SU-DHL-6 (cell line): ENCODE measurements around the gene NRGN.

Experiments
- H2AFZ ChIP-seq: fragments of 200-600 bp; sonication (generic); 2 replicates; pipeline ENCODE4 v1.6.1; 2014; ENCODE audit warnings: low read depth, mild to moderate bottlenecking, moderate library complexity, mixed read lengths, antibody characterized with exemption, low read length; ENCODE audit not compliant: severe bottlenecking
- H3F3A ChIP-seq: fragments of 200-600 bp; shearing (Covaris generic); 2 replicates; pipeline ENCODE4 v1.6.0; 2016; ENCODE audit warnings: antibody characterized with exemption, mild to moderate bottlenecking; ENCODE audit not compliant: insufficient read depth
- H3K27ac ChIP-seq: fragments of 200-600 bp; sonication (generic); 2 replicates; pipeline ENCODE4 v1.5.1; 2016; ENCODE audit warnings: low read depth, mild to moderate bottlenecking, low read length, moderate library complexity, mixed read lengths
- H3K27me3 ChIP-seq: fragments of 200-600 bp; sonication (generic), shearing (Covaris generic); 2 replicates; pipeline ENCODE4 v1.6.0; 2014; ENCODE audit warnings: mild to moderate bottlenecking, low read length
- H3K36me3 ChIP-seq: fragments of 200-600 bp; sonication (generic); 2 replicates; pipeline ENCODE4 v1.6.1; 2014; ENCODE audit warnings: mild to moderate bottlenecking, low read length, mixed read lengths
- H3K4me2 ChIP-seq: fragments of 300-600, 200-600 bp; shearing (Covaris generic), sonication (generic); 2 replicates; pipeline ENCODE4 v1.6.0; 2014; ENCODE audit warnings: low read length, low read depth, mild to moderate bottlenecking; ENCODE audit not compliant: poor library complexity, severe bottlenecking
- H3K4me3 ChIP-seq: fragments of 200-600 bp; sonication (generic); 2 replicates; pipeline ENCODE4 v1.5.1; 2014; ENCODE audit warnings: antibody characterized with exemption, low read length, mild to moderate bottlenecking, mixed read lengths; ENCODE audit not compliant: insufficient read depth, poor library complexity, severe bottlenecking
- H3K79me2 ChIP-seq: fragments of 200-600 bp; sonication (generic); 2 replicates; pipeline ENCODE4 v1.6.1; 2014; ENCODE audit warnings: mild to moderate bottlenecking, low read length, moderate library complexity; ENCODE audit not compliant: insufficient read depth
- H3K9ac ChIP-seq: fragments of 200-600 bp; sonication (generic); 2 replicates; pipeline ENCODE4 v1.7.0; 2014; ENCODE audit warnings: mild to moderate bottlenecking, low read length
- H3K9me2 ChIP-seq: fragments of 200-600 bp; sonication (generic); replicated peaks from 2 replicates; pipeline ENCODE4 v1.6.1; 2014; ENCODE audit warnings: low read length; ENCODE audit not compliant: insufficient read depth
- H3K9me3 ChIP-seq: fragments of 200-600 bp; sonication (generic); 2 replicates; pipeline ENCODE4 v1.6.1; 2014; ENCODE audit warnings: low read length, mixed read lengths; ENCODE audit not compliant: insufficient read depth
- H4K20me1 ChIP-seq: fragments of 200-600 bp; sonication (generic); 2 replicates; pipeline ENCODE4 v1.6.1; 2014; ENCODE audit warnings: low read depth, mild to moderate bottlenecking, antibody characterized with exemption, low read length, moderate library complexity, mixed read lengths
- EZH2phosphoT487 ChIP-seq: fragments of 200-600 bp; sonication (generic), shearing (Covaris generic); conservative IDR thresholded peaks from 2 replicates; pipeline ENCODE4 v1.6.1; 2018; ENCODE audit warnings: mild to moderate bottlenecking, antibody characterized with exemption, low read length, moderate library complexity, mixed read lengths
- TF ChIP-seq, protein P1 (sequence below): fragments of 200-600 bp; sonication (generic); IDR thresholded peaks from one replicate; pipeline ENCODE4 v1.5.1; 2017; ENCODE audit warnings: antibody characterized with exemption, mild to moderate bottlenecking, low read length, moderate library complexity; ENCODE audit not compliant: insufficient read depth, poor library complexity, severe bottlenecking

Gene NRGN

GRCh38 chr11:124761301-124762104, 21.8 kb downstream of the NRGN start:
- Histone ChIP-seq H3K9me3 (no peaks in the 10 kb centered on the region), H3K4me3 (peak overlapping the region; percentile 61), H3K79me2 (no peaks in the 10 kb centered on the region), H3K9me2 (no peaks in the 10 kb centered on the region), H4K20me1 (no peaks in the 10 kb centered on the region), H2AFZ (peak overlapping the region; percentile 66), H3K36me3 (no peaks in the 10 kb centered on the region), H3K4me2 (peak overlapping the region; percentile 60), H3K27me3 (no peaks in the 10 kb centered on the region), H3K27ac (no peak overlapping the region), H3F3A (no peaks in the 10 kb centered on the region), H3K9ac (peak overlapping the region; percentile 63)
- TF ChIP-seq, protein P1, sequence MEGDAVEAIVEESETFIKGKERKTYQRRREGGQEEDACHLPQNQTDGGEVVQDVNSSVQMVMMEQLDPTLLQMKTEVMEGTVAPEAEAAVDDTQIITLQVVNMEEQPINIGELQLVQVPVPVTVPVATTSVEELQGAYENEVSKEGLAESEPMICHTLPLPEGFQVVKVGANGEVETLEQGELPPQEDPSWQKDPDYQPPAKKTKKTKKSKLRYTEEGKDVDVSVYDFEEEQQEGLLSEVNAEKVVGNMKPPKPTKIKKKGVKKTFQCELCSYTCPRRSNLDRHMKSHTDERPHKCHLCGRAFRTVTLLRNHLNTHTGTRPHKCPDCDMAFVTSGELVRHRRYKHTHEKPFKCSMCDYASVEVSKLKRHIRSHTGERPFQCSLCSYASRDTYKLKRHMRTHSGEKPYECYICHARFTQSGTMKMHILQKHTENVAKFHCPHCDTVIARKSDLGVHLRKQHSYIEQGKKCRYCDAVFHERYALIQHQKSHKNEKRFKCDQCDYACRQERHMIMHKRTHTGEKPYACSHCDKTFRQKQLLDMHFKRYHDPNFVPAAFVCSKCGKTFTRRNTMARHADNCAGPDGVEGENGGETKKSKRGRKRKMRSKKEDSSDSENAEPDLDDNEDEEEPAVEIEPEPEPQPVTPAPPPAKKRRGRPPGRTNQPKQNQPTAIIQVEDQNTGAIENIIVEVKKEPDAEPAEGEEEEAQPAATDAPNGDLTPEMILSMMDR = no peak
- TF ChIP-seq EZH2phosphoT487 = peak; percentile 76; the same call in 1 of the 2 replicates

- Histone ChIP-seq H3K9me3 (no peaks in the 10 kb centered on the region), H3K9me2 (no peaks in the 10 kb centered on the region), H4K20me1 (no peaks in the 10 kb centered on the region), H3K4me3 (peak within 1 kb of the TSS; percentile 61), H3F3A (no peaks in the 10 kb centered on the region), H3K27ac (peak within 1 kb of the TSS; percentile 27; the same call in 1 of the 2 replicates), H3K4me2 (peak within 1 kb of the TSS; percentile 60), H2AFZ (peak within 1 kb of the TSS; percentile 97), H3K9ac (peak within 1 kb of the TSS; percentile 63), H3K36me3 (no peaks in the 10 kb centered on the region), H3K79me2 (no peaks in the 10 kb centered on the region), H3K27me3 (no peaks in the 10 kb centered on the region)
- TF ChIP-seq, protein P1 = no peak
- TF ChIP-seq EZH2phosphoT487 = no peak
Measured at GRCh38 chr11:124762105-124762623, 22.4 kb downstream of the NRGN start, which contains the start of gene ESAM. Gene ESAM, minus strand, starts transcription at chr11:124762290. Its CDS starts 136 bp downstream, at chr11:124762154.

DNA sequence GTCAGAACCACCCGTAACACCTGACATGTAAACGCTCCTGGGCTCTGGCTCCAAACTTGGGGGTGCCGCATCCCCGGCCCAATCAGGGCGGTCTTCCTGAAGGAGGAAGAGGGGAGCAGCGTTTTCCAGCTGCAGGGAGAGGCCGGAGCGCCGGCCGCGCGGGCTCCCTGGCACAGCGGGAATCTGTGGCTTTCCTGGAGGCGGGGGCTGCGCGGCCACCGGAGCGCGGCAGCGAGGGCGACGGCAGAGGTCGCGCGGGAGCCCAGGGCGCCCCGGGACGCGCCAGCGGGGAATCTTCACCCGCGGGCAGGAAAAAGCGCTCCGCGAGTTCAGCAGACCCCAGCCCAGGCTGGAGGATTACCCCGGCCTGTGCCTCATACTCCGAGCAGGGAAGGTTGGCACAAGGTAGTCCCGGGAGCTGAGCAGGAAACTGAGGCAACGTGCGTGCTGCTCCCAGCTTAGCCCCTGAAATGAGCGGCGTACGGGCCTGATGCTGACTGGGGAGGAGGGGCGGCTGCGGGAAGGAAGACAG, 22.9 kb downstream of the NRGN start:
- Histone ChIP-seq H3F3A (no peaks in the 10 kb centered on the region), H3K9ac (peak overlapping the region; percentile 63), H3K36me3 (no peaks in the 10 kb centered on the region), H3K27ac (peak overlapping the region; percentile 27; the same call in 1 of the 2 replicates), H2AFZ (peak overlapping the region; percentile 97), H3K4me2 (peak overlapping the region; percentile 60), H3K4me3 (peak overlapping the region; percentile 61), H3K9me3 (no peaks in the 10 kb centered on the region), H4K20me1 (no peaks in the 10 kb centered on the region), H3K27me3 (no peaks in the 10 kb centered on the region), H3K9me2 (no peaks in the 10 kb centered on the region), H3K79me2 (no peaks in the 10 kb centered on the region)
- TF ChIP-seq EZH2phosphoT487 = no peak
- TF ChIP-seq, protein P1 = no peak
